Measurements from ENCODE around the gene C1orf87.

DNA sequence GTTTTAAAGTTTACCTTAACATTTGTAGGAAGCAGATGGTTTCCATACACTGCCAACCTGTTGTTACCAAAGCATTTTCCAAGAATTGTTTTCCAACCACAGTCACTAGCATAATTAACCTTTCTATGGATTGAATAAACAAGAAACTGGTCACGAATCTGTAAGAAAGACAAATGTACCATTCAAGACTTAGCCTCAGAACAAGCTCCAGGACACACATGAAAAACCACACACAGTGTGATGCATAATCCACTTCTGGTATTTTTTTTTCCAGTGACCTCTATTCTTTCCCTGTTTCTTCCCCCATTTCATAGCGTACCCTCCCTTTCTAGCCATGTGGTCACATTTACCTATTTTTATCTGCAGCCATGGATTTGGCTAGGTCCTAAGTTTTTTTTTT, 29.6 kb upstream of the C1orf87 start:
- TF ChIP-seq, protein P1, sequence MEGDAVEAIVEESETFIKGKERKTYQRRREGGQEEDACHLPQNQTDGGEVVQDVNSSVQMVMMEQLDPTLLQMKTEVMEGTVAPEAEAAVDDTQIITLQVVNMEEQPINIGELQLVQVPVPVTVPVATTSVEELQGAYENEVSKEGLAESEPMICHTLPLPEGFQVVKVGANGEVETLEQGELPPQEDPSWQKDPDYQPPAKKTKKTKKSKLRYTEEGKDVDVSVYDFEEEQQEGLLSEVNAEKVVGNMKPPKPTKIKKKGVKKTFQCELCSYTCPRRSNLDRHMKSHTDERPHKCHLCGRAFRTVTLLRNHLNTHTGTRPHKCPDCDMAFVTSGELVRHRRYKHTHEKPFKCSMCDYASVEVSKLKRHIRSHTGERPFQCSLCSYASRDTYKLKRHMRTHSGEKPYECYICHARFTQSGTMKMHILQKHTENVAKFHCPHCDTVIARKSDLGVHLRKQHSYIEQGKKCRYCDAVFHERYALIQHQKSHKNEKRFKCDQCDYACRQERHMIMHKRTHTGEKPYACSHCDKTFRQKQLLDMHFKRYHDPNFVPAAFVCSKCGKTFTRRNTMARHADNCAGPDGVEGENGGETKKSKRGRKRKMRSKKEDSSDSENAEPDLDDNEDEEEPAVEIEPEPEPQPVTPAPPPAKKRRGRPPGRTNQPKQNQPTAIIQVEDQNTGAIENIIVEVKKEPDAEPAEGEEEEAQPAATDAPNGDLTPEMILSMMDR (conservative IDR thresholded peaks at IDR 0.05 in 1 of 2, IDR thresholded peaks at IDR 0.05 in 1 of 2; ENCODE audit: low read depth in 1 of 2, low read length in 2 of 2), result no peak
- TF ChIP-seq EZH2 (IDR thresholded peaks at IDR 0.05; ENCODE audit: low read length, missing control alignments), result no peak

Measured in fibroblast of lung (primary cell).